HG02678 (cell line): ENCODE results near the gene UBC.
"Not testable (repeated sequence)": the region's sequence is repeated elsewhere in the genome, so short reads cannot be mapped to it uniquely, and the experiment has no call there.

Source experiments
- ATAC-seq: cut with Tn5 transposase; IDR thresholded peaks from one replicate; pipeline ENCODE4 v1.9.1; 2021; ENCODE audit warnings: mild to moderate bottlenecking, moderate library complexity; ENCODE audit not compliant: unreplicated experiment

The UBC gene

DNA sequence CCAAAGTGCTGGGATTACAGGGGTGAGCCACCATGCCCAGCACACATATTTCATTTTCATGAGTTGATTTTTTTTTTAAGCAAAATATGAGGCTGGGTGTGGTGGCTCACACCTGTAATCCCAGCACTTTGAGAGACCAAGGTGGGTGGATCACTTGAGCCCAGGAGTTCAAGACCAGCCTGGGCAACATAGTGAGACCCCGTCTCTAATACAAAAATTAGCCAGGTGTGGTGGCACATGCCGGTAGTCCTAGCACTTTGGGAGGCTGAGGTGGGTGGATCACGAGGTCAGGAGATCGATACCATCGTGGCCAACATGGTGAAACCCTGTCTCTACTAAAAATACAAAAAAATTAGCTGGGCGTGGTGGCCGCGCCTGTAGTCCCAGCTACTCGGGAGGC lies 17.1 kb upstream of the UBC start:
- not testable (repeated sequence) for ATAC-seq

DNA sequence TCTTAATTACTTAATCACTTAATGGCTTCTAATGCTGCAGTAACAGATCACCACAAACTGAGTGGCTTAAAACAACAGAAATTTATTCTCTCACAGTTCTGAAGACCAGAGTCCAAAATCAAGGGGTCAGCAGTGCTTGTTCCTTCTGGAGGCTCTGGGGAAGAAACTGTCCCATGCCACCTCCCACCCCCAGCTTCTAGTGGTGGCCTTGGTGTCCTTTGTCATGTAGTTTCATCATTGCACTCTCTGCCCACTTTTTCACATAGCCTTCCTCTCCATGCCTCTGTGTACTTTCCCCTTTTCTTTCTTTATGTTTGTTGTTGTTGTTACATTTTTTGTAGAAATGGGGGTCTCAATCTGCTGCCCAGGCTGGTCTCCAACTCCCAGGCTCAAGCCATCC lies 16.1 kb upstream of the UBC start:
- no peak for ATAC-seq

DNA sequence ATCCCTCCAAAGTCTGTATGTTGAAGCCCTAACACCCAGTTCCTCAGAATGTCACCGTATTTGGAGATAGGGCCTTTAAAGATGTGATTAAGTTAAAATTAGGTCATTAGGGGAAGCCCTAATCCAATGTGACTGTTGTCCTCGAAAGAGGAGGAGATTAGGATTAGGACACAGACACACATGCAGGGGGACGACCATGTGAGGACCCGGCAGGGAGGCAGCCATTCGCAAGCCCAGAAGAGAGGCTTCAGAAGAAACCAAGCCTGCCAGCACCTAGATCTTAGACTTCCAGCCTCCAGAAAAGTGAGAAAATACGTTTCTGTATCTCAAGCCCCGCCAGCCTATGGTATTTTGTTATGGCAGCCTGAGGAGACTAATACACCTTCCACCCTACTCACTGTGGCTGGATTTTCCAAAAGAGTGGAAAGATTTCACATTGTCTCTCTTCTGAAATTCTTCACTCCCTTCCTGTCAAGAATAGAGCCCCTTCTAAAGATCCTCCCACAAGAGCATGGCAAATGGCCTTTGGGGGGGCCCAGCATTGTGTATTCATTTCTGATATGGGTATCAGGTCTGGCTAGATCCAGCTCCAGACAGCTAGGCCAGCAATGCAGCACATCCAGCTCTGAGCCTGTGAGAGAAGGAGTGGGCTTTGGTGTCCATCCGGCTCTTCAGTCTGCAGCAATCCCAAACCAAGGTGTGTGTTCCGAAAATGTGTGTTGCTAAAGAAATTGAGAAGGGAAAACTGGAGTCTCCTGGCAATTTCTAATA lies 15.4 kb upstream of the UBC start:
- ATAC-seq: no peak

DNA sequence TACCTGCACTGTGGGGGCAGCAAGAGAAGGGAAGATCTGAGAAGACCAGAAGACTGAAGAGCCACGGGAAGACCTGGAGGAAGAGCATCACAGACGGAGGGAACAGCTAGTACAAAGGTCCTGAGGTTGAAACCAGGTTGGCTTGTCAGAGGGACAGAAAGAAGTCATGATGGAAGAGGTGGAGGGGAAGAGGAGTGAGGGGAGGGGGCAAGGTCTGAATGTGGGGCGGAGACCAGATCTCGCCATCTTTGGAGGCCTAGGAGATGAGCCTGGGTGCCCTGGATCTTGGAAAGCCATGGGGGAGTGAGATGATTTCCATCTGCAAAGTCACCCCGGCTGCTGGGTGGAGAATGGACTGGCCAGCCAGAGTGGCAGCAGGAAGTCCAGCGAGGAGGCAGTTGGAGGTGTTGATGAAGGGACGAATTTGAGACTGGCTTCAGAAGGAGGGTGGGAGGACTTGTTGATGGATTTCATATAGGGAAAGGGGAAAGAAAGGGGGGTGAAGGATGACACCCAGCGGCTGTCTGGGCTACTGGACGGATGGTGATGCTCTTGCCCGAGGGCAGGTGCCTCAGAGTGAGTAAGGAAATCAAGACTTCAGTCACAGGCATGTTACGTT lies 14.6 kb upstream of the UBC start:
- ATAC-seq: no peak

DNA sequence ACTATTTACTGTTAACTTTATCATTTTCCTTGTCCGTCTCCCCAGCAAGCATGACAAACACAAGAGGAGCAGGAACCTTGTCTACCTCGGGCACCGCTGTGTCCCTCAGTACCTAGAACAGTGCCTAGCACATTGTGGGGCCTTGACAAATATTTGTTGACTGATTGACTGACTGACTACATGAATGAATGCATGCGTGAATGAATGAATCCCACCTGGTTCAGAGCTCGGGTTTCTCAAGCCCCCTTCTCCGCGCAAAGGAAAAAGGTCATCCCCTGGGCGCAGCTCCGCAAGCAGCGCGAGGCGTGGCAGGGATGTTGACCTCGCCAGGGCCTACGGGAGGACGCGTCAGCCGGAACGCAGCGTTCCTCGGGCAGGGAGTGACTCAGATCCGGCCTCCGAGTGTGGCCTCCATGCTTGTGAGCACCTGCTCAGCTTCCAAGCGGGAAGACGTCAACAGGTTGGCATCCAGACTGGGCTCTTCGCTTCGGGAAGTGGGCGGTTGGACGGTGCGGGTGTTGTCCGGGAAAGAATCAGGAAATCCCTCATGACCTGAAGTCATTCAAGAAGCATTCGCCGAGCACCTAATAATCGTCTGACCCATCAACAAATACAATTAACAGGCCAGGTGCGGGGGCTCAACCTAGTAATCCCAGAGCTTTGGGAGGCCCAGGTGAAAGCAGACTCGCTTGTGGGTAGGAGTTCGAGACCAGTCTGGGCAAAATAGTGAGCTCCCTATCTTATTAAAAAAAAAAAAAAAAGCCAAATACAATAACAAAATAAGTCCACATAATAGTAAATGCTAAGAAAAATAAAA lies 13.9 kb upstream of the UBC start:
- peak; percentile 33 for ATAC-seq

DNA sequence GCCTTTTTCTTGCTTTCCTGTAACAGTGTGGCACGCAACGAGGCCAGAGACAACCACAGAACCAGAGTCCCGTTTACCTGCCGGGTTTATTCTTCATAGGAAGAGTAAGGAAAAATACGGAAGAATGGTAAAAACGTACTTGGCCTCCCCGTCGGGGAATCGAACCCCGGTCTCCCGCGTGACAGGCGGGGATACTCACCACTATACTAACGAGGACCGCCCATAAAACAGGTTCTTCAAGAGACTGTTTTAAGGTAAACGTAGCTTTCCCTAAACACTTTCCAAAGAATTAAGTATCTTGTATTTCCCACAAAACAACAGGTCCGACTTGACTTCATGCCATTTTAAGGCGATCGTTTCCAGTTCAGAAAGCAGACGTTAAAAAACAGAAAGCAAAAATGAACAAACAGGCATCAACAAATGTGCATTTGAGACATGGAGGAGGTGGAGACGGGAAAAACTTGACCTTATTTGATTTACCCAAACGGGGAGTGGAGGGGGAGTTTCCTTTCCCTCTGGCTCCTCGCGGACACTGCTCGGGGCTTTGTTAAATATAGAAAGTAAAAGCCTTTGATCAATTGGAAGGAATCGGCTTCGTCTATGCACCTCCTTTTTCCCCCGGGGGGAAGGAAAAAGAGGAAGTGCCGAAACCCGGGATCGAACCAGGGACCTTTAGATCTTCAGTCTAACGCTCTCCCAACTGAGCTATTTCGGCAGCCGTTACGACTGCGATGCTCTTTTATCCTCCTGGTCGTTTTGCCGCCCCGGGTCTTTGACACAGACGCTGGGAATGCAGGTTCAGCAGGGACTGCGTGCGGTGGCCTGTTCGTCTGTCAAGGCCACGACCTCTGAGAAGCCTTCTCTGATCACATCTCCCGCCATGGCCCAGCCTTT lies 13.0 kb upstream of the UBC start:
- ATAC-seq: peak; percentile 79

DNA sequence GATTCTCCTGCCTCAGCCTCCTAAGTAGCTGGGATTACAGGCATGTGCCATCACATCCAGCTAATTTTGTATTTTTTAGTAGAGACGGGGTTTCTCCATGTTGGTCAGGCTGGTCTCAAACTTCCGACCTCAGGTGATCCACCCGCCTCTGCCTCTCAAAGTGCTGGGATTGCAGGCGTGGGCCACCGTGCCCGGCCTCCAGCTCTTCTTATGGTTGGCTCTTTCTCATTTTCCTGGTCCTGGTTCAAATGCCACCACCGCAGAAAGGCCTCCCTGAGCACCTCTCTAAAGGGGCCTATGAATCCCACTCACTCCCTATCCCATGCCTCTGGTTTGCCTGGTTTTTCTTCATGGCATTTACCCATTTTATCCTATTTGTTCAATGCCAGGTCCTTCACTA lies 11.3 kb upstream of the UBC start:
- not testable (repeated sequence) for ATAC-seq

DNA sequence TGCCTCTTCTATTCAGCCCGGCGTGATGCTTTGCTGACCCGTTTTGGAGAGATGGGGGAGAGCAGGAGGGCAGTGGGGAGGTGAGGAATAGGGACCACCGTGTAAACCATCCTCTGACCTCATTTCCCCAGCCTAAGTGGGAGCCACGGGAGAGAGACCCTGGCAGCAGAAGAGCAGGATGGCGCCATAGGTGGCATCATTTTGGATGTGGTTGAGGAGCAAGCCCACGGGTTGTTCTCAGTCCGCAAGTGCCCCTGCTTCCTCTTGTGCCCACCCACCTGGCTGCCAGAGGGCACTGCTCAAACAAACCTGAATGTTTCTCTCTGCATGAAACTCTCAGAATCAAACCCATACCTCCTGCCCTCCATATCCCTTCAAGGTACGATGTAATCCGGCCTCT lies 10.7 kb upstream of the UBC start:
- ATAC-seq: no peak

DNA sequence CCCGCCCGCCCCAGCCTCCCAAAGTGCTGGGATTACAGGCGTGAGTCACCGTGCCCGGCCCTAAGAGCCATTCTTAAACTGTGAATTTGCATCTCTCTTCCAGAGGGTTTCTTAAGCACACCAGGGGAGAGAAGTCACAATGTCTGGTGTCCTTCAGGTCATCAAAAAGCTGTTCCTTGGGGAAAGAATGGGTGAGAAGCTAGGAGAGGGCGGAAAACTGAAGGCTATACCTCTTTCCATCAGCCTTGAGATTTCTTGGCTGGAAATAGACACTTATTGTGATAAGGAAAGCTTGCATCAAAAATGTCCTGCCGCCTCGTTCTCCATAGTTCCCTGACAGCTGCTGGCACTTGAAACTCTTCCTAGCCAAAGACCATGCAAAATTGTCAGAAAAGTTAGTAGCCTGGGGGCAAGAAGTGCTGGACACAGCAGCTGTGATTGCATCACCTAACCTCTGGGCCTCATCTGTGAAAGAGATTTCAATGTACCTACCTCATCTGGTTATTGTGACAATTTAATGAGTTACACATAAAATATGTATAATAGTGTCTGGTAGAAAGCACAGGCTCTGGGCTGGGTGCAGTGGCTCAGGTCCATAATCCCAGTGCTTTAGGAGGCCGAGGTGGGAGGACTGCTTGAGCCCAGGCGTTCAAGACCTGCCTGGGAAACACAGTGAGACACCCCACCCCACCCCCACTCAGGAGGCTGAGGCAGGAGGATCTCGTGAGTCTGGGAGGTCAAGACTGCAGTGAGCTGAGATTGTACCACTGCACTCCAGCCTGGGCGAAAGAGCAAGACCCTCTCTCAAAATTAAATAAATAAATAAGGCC lies 9.7 kb upstream of the UBC start:
- no peak for ATAC-seq

DNA sequence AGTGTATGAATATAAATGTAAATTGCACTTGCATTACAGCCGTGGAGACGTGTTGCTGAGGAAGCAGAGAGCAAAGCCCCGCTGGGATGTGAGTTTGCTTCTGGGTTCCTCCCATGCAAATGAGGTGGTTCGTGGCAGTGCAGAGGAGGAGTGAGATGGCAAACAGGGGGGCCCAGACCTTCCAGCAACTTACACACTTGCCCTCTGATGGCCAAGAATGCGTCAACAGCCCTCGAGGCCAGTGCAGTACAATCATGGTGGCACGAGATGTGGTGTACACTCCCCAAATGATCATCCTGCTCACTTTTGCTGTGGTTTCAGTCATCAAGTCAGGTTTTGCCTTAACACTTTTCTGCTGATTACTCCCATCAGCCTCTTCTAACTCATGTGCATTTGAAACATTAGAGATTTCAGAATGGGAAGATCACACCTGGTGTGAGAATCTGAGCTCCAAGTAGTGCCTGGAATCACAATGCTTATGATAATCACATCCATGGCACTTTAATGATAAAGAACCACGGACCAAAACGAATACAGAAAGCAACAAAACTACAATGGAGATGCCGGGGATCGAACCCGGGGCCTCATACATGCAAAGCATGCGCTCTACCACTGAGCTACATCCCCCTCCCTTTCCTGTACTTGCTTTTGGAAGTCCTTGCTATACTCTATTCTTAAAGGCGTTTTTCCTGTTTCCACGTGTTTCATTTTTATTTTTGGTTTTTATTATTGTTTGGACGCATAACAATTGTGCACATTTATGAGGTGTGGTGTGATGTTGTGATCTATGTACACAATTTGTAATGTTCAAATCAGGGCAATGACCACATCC lies 7.0 kb upstream of the UBC start:
- peak; percentile 51 for ATAC-seq

DNA sequence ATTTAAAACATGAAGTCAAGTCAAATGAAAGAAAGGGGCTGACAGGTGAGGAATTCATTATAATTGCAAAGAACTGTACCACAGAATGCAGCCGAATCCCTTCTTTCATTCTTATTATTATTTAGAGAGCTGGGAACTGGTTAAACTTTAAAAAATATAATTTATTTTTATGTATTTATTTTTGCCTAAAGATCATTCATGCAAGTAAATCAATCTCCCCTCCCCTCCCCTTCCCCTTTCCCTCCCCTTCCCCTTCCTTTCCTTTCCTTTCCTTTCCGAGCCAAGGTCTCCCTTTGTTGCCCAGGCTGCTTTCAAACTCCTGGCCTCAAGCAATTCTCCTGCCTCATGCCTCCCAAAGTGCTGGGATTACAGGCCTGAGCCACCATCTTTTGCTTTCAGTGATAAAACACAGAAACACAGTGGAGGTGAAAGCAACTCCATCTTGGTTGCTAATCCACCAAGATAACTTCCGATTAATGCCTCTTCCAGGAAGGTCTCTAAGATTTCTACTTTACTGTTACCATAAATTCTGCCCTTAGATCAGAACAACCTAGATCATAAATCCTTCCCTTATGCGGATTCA lies 6.0 kb upstream of the UBC start:
- ATAC-seq: no peak

DNA sequence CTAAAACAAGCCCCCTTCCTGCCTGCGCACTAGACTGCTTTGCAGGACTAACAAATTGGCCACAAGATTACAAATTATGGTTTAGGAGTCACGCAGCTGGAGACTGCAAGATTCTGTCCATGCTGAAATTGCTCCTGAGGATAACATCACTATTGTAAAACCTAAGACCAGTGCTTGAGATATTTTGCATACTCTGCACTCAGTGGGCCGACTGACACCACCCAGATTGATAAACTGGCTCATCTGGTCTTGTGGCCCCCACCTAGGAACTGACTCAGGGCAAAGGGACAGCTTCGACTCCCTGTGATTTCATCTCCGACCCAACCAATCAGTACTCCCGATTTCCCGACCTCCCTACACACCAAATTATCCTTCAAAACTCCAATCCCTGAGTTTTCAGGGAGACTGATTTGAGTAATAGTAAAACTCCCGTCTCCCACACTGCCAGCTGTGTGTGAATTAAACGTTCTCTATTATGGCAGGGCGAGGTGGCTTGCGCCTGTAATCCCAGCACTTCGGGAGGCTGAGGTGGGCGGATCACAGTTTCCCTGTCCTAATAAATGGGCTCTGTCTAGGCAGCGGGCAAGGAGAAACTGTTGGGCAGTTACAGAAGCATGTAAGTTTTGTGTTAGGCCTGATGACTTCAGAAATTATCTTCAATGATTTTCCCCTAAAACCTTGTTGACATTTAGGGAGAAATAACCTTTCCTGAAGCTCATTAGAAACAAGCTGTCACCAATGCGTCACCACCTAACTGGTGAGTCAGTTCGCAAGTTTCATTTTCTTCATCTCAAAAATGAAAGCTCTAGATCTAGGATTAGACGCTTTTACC lies 5.3 kb upstream of the UBC start:
- ATAC-seq: no peak

DNA sequence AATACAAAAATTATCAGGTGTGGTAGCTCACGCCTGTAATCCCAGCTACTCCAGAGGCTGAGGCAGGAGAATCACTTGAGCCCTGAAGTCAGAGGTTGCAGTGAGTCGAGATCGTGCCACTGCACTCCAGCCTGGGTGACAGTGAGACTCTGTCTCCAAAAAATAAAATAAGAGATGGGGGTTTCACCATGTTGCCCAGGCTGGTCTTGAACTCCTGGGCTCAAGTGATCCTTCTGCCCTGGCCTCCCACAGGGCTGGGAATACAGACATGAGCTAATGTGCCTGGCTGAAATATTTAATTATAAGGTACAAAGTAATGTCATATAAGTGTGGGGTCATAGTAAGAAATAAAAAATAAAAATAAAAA lies 4.2 kb upstream of the UBC start:
- ATAC-seq: not testable (repeated sequence)

DNA sequence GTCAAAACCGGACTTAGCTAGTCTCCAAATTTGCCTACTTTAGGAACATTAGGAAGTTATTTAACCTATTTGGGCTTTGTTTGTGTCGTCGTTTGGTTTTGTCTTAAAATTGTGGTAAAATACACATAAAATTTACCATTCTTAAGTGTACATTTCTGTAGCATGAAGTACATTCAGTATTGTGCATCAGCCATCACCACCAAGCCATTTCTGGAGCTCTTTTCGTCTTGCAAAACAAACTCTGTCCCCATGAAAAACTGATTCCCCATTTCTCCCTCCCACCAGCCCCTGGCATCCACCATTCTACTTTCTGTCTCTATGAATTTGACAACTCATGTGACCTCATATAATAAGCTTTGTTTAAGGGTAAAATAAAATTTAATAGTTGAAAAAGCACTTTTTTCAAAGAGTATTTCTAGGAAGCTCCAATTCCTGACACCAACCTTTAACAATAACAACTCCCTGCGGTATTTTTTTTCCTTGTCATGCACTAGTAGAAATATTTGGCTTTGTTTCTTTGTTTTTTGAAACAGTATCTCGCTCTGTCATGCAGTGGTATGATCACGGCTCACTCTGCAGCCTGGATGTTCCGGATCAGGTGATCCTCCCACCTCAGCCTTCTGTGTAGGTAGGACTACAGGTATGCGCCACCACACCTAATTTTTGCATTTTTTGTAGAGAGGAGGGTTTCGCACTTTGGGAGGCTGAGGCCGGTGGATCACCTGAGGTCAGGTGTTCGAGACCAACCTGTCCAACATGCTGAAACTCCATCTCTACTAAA lies 3.6 kb upstream of the UBC start:
- ATAC-seq: no peak

DNA sequence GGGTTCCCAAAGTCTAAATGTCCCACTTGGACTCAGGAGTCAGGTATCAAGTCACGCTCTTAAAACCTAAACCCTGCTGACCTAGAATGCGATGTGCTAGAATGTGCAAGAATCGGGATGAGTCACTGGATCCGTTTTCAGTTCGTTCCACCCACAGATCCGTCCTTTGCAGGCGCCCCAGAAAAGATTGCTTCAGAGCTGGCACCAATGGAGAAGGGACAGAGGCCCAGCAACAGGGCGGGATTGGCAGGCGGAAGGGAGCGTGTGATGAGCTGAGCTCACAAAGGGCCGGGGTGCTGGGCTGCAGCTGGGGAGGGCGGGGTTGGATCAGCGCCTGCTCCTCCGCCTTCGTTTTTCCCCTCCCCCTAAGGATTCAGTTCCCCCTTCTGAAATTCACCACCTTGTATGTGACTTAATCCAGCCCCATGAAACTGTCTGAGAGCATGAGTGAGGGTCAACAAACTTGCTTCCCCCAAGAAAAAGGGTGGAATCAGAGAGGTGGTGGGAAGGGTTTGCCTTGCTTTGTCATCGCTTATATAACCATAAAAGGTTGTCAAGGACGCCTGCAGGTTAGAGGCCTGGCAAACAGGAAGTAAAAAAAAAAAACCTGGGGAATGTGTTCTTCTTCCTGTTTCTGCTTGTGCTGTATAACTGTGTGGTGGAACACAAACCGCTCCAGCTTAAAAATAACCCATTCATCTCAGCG lies 2.8 kb upstream of the UBC start:
- peak; percentile 49 for ATAC-seq

DNA sequence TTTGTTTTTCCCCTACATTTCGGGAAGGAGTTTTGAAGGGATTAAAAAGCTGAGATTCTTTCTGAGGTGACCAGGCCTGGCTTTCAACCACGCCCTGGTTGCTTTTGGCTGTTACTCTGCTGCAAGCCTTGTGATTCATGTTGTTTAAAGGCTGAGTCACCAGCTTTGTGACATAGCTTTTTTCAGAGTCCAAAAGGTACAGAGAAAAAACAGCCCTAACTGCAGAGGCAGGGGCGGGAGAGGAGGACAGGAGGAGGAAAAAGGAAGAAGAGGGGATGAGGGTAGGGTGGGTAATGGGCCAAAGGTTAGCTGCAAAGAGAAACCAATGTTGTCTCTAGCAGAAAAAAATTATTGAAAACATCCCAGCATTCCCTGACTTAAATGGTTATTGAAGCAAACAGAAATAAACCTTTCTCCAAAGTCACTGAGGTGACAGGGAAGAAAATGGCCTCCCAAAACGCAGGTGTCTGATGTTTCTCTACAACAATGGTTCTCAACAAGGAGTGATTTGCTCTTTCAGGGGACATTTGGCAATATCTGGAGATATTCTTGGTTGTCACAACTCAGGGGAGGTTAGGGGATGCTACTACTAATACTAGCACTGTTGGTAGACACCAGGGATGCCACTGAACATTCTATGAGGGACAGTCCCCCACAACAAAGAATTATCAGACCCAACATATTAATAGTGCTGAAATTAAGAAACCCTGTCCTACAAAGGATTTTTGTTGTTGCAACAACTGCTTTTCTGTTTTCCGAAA lies 2.1 kb upstream of the UBC start:
- ATAC-seq: no peak
